ENCODE measurements around the gene CROCC. TPM values are rescaled to one million over a fixed set of nuclear protein-coding genes. Genes with fewer than 3 reads are reported as not detected.

Gene CROCC
- total and polyA plus RNA-seq, 5 donors = 6.7 to 14.6 (median 11.5) TPM

GRCh38 chr1:16993521-16994038 lies 71.8 kb downstream of the CROCC start:
- Histone ChIP-seq H3K27ac (ENCODE audit: low read length) (no peak overlapping the region), H3K4me1 (ENCODE audit: control insufficient read depth, insufficient read depth, low read length) (no peaks in the 10 kb centered on the region), H3K9me3 (ENCODE audit: control insufficient read depth, low read length) (no peaks in the 10 kb centered on the region), H3K4me3 (ENCODE audit: low read length) (no peak overlapping the region), H3K27me3 (ENCODE audit: control insufficient read depth, insufficient read depth) (no peaks in the 10 kb centered on the region)
- ATAC-seq (no peak), DNase-seq (no peak)
- intact Hi-C loops (cut with DNase I) = no loop called here
- 90% methylated on average over 15 of the region's 15 CpGs for WGBS

- 94% methylated on average over 14 of the region's 14 CpGs for WGBS
- intact Hi-C loops (cut with DNase I) = no loop called here
These were observed 75.1 kb downstream of the CROCC start for GRCh38 chr1:16996845-16997244.

GRCh38 chr1:16998589-16998988 lies 76.9 kb downstream of the CROCC start:
- intact Hi-C loops (cut with DNase I) = no loop called here
- DNase-seq (no peak), ATAC-seq (no peak)
- no peaks in the 10 kb centered on the region for H3K9me3 ChIP-seq (ENCODE audit: control insufficient read depth, low read length)
- no peaks in the 10 kb centered on the region for H3K27me3 ChIP-seq (ENCODE audit: control insufficient read depth, insufficient read depth)
- H3K27ac ChIP-seq (ENCODE audit: low read length) = no peak overlapping the region
- 67% methylated on average over 10 of the region's 10 CpGs for WGBS
- H3K4me1 ChIP-seq (ENCODE audit: control insufficient read depth, insufficient read depth, low read length) = no peaks in the 10 kb centered on the region
- no peak overlapping the region for H3K4me3 ChIP-seq (ENCODE audit: low read length)

More at GRCh38 chr1:16996845-16997244, 75.1 kb downstream of the CROCC start:
- DNase-seq (no peak), ATAC-seq (no peak)
- Histone ChIP-seq H3K27me3 (ENCODE audit: control insufficient read depth, insufficient read depth) (no peaks in the 10 kb centered on the region), H3K4me3 (ENCODE audit: low read length) (no peak overlapping the region), H3K4me1 (ENCODE audit: control insufficient read depth, insufficient read depth, low read length) (no peaks in the 10 kb centered on the region), H3K9me3 (ENCODE audit: control insufficient read depth, low read length) (no peaks in the 10 kb centered on the region), H3K27ac (ENCODE audit: low read length) (no peak overlapping the region)

DNA sequence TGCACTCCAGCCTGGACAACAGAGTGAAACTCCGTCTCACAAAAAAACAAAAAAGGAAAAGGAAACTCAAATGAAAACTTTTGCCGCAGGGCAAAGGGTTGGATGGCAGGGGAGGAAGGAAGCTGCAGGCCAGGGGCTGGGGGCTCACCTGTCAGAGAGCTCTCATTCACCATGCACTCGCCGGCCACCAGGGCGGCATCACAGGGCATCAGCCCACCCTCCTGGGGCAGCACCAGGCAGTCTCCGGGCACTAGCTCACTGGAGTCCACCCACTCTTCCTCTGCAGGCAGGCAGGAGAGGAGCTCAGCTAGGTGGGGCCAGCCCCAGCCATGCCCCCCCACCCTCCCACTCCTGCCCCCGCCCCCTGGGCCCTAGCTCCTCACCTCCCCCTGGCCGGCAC lies 78.1 kb downstream of the CROCC start:
- DNase-seq (no peak), ATAC-seq (no peak)
- Histone ChIP-seq H3K4me1 (ENCODE audit: control insufficient read depth, insufficient read depth, low read length) (no peaks in the 10 kb centered on the region), H3K27me3 (ENCODE audit: control insufficient read depth, insufficient read depth) (no peaks in the 10 kb centered on the region), H3K4me3 (ENCODE audit: low read length) (no peak overlapping the region), H3K9me3 (ENCODE audit: control insufficient read depth, low read length) (no peaks in the 10 kb centered on the region), H3K27ac (ENCODE audit: low read length) (no peak overlapping the region)
- WGBS = 88% methylated on average over 8 of the region's 8 CpGs
- intact Hi-C loops (cut with DNase I) = no loop called here

DNA sequence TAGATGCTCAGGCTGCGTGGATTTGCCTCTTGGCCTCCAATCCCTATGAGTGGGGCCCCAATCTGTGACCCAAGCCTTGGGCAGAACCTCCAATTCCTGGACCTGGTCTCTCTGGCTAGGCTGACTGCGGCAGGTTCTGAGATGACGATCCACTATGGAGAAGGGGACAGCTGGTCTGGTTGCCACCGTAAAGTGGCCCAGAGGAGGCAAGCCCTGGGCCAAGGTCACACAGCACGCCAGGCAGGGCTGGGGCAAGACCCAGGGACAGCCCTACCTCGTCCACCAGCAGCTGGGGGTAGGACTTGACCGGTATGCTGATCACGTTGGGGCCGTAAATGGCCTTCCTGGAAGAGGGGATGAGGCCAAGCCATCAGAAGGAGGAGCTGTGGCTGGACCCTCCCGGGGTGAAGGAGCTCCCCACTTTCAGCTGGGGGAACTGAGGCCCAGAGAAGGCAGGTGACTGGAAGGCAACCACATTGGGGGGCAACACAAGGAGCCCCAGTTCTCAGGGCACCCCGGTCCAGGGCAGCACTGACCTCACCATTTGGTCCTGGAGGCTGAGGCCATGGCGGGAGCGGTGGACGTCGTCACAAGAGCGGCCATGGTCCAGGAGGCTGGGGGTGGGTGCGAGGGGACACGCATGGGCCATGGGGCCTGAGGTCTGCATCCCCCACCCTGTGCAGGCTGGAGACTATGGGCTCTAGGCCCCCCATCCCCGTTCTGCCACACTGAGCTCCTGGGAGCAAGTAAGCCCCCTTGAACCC lies 80.2 kb downstream of the CROCC start:
- Histone ChIP-seq H3K27me3 (ENCODE audit: control insufficient read depth, insufficient read depth) (no peaks in the 10 kb centered on the region), H3K9me3 (ENCODE audit: control insufficient read depth, low read length) (no peaks in the 10 kb centered on the region), H3K4me3 (ENCODE audit: low read length) (no peak overlapping the region), H3K27ac (ENCODE audit: low read length) (no peak overlapping the region), H3K4me1 (ENCODE audit: control insufficient read depth, insufficient read depth, low read length) (no peaks in the 10 kb centered on the region)
- DNase-seq = peak in 1 of 3 donors; percentile 42
- intact Hi-C loops (cut with DNase I) = no loop called here
- peak; percentile 17 for ATAC-seq
- 93% methylated on average over 19 of the region's 19 CpGs for WGBS

- no peak overlapping the region for H3K4me3 ChIP-seq (ENCODE audit: low read length)
- ATAC-seq = no peak
These were observed 80.8 kb downstream of the CROCC start for GRCh38 chr1:17002524-17002902.

GRCh38 chr1:17004466-17005364 lies 83.0 kb downstream of the CROCC start:
- H3K27ac ChIP-seq (ENCODE audit: low read length) = no peak overlapping the region
- H3K9me3 ChIP-seq (ENCODE audit: control insufficient read depth, low read length) = no peaks in the 10 kb centered on the region
- intact Hi-C loops (cut with DNase I) = no loop called here
- DNase-seq = no peak
- H3K27me3 ChIP-seq (ENCODE audit: control insufficient read depth, insufficient read depth) = no peaks in the 10 kb centered on the region
- H3K4me1 ChIP-seq (ENCODE audit: control insufficient read depth, insufficient read depth, low read length) = no peaks in the 10 kb centered on the region
- ATAC-seq = no peak
- no peak overlapping the region for H3K4me3 ChIP-seq (ENCODE audit: low read length)
- 92% methylated on average over 24 of the region's 24 CpGs for WGBS

More at GRCh38 chr1:17002524-17002902, 80.8 kb downstream of the CROCC start:
- Histone ChIP-seq H3K27me3 (ENCODE audit: control insufficient read depth, insufficient read depth) (no peaks in the 10 kb centered on the region), H3K27ac (ENCODE audit: low read length) (no peak overlapping the region), H3K9me3 (ENCODE audit: control insufficient read depth, low read length) (no peaks in the 10 kb centered on the region), H3K4me1 (ENCODE audit: control insufficient read depth, insufficient read depth, low read length) (no peaks in the 10 kb centered on the region)
- intact Hi-C loops (cut with DNase I) = no loop called here
- peak in 1 of 3 donors; percentile 10 for DNase-seq
- WGBS = 94% methylated on average over 4 of the region's 4 CpGs

DNA sequence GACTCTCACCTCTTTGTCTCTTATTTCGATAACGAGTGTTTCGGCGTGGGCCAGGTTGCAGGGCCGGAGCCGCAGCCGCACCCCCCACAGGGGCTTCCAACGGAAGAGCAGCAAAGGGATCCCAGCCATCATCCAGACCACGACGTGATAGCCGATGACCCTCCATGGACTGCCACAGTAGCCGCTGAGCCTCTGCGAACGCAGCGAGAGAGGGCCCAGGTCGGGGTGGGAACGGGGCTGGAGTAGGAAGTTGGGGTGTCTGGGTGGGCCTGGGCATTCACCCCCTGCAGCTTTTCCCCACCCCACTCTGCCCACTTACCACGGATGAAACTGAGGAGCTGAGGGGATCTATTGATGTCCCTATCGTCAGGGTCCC lies 83.6 kb downstream of the CROCC start:
- Histone ChIP-seq H3K27ac (ENCODE audit: low read length) (no peak overlapping the region), H3K27me3 (ENCODE audit: control insufficient read depth, insufficient read depth) (no peaks in the 10 kb centered on the region), H3K9me3 (ENCODE audit: control insufficient read depth, low read length) (no peaks in the 10 kb centered on the region), H3K4me3 (ENCODE audit: low read length) (no peak overlapping the region), H3K4me1 (ENCODE audit: control insufficient read depth, insufficient read depth, low read length) (no peaks in the 10 kb centered on the region)
- ATAC-seq = no peak
- no peak for DNase-seq
- WGBS = 93% methylated on average over 19 of the region's 19 CpGs
- intact Hi-C loops (cut with DNase I) = no loop called here

DNA sequence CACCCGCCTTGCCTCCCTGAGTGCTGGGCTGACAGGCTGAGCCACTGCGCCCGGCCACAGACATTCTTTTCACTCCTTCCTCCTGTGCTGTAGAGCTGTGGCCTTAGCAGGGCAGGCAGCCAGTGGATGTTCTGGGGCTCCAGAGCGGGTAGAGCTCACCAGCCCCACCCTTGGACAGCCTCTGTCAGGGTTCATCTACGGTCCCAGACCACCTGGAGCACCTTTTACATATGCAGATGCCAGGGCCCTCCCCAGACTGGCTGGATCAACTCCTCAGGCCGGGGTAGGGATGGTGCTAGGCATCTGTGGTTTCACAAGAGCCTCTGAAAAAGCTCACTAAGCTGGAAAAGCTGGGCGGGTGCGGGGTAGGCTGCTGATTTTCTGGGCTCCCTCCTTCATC lies 85.4 kb downstream of the CROCC start:
- Histone ChIP-seq H3K27me3 (ENCODE audit: control insufficient read depth, insufficient read depth) (no peaks in the 10 kb centered on the region), H3K9me3 (ENCODE audit: control insufficient read depth, low read length) (no peaks in the 10 kb centered on the region), H3K27ac (ENCODE audit: low read length) (no peak overlapping the region), H3K4me1 (ENCODE audit: control insufficient read depth, insufficient read depth, low read length) (no peaks in the 10 kb centered on the region), H3K4me3 (ENCODE audit: low read length) (no peak overlapping the region)
- intact Hi-C loops (cut with DNase I) = no loop called here
- ATAC-seq (no peak), DNase-seq (peak in 1 of 3 donors; percentile 38)
- 91% methylated on average over 8 of the region's 8 CpGs for WGBS

- no peak overlapping the region for H3K4me3 ChIP-seq (ENCODE audit: low read length)
- peak in 1 of 3 donors; percentile 36 for DNase-seq
- intact Hi-C loops (cut with DNase I) = no loop called here
These were observed 86.6 kb downstream of the CROCC start for GRCh38 chr1:17008208-17008855.

More at GRCh38 chr1:17008208-17008855, 86.6 kb downstream of the CROCC start:
- H3K27ac ChIP-seq (ENCODE audit: low read length) = no peak overlapping the region
- WGBS = 91% methylated on average over 15 of the region's 15 CpGs
- no peaks in the 10 kb centered on the region for H3K4me1 ChIP-seq (ENCODE audit: control insufficient read depth, insufficient read depth, low read length)
- H3K9me3 ChIP-seq (ENCODE audit: control insufficient read depth, low read length) = no peaks in the 10 kb centered on the region
- H3K27me3 ChIP-seq (ENCODE audit: control insufficient read depth, insufficient read depth) = no peaks in the 10 kb centered on the region
- ATAC-seq = no peak

All from right cardiac atrium (tissue), 5 donors.